Femur (tissue), 1 donor: ENCODE data around the gene FLNB.
A peak's percentile ranks its signal among the peaks of the same experiment; 100 is the strongest.

ENCODE experiments used
- DNase-seq: peaks from one replicate; pipeline ENCODE4 v3.0.0-alpha.2; 2017

FLNB gene, protein sequence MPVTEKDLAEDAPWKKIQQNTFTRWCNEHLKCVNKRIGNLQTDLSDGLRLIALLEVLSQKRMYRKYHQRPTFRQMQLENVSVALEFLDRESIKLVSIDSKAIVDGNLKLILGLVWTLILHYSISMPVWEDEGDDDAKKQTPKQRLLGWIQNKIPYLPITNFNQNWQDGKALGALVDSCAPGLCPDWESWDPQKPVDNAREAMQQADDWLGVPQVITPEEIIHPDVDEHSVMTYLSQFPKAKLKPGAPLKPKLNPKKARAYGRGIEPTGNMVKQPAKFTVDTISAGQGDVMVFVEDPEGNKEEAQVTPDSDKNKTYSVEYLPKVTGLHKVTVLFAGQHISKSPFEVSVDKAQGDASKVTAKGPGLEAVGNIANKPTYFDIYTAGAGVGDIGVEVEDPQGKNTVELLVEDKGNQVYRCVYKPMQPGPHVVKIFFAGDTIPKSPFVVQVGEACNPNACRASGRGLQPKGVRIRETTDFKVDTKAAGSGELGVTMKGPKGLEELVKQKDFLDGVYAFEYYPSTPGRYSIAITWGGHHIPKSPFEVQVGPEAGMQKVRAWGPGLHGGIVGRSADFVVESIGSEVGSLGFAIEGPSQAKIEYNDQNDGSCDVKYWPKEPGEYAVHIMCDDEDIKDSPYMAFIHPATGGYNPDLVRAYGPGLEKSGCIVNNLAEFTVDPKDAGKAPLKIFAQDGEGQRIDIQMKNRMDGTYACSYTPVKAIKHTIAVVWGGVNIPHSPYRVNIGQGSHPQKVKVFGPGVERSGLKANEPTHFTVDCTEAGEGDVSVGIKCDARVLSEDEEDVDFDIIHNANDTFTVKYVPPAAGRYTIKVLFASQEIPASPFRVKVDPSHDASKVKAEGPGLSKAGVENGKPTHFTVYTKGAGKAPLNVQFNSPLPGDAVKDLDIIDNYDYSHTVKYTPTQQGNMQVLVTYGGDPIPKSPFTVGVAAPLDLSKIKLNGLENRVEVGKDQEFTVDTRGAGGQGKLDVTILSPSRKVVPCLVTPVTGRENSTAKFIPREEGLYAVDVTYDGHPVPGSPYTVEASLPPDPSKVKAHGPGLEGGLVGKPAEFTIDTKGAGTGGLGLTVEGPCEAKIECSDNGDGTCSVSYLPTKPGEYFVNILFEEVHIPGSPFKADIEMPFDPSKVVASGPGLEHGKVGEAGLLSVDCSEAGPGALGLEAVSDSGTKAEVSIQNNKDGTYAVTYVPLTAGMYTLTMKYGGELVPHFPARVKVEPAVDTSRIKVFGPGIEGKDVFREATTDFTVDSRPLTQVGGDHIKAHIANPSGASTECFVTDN (N-terminal part only)

GRCh38 chr3:58008141-58009025 is at the start of gene FLNB:
TSS of gene FLNB (plus strand) at chr3:58008422. CDS start at chr3:58008565, 143 bp downstream.
- peak; percentile 91 for DNase-seq

DNA sequence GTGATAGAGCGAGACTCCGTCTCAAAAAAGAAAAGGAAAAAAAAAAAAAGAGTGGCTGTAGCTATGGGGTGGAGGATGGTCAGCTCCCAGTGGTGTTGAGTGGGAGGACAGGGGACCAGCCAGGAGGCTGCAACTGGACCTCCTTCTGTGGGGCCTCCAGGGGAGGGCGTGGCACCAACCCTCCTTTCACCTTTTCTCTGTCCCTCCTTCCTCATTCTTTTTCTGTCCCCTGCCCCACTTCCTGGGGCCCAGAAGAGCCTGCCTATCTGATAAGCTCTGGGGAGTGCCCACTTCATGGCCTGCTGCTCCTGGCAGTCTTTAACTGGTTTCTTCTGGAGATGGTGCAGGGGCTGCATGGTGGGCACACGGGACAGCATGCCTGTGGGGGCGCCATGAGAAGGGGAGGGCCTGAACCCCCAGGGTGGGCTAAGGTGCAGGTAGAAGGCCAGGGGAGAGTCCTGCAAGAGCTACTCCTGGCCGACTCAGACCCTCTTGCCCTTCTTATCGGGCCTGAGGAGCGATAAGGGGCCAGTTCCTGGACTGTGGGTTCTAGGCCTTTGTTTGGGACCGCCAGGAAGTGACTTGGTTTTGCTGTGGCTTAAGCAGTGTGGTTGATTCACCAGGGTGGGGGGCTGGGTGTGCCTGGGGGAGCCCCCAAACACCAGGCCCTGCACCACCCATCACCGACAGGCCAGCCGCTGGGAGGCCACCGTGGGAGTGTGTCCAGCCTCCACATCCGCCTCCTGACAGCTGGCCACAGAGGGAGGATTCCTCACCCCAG is 49.4 kb upstream of the FLNB start:
- DNase-seq, result no peak

- peak; percentile 65 for DNase-seq
These were observed 48.6 kb upstream of the FLNB start for GRCh38 chr3:57959423-57960173.

DNA sequence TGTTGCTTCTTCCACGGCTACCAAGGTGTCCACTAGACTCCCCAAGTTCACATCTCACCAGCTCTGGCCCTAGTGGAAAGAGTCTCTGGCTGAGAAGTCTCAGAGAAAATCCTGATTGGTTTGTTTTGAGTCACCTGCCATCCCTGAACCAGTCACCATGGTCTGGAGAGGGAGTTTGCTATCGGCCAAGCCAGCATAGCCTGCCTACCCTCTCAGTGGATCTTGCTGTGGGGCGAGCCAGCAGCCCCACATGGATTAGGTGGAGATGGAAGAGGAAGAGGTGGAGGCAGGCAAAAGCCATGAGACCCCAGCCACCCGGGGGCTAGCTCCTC is 48.1 kb upstream of the FLNB start:
- DNase-seq, result no peak

DNA sequence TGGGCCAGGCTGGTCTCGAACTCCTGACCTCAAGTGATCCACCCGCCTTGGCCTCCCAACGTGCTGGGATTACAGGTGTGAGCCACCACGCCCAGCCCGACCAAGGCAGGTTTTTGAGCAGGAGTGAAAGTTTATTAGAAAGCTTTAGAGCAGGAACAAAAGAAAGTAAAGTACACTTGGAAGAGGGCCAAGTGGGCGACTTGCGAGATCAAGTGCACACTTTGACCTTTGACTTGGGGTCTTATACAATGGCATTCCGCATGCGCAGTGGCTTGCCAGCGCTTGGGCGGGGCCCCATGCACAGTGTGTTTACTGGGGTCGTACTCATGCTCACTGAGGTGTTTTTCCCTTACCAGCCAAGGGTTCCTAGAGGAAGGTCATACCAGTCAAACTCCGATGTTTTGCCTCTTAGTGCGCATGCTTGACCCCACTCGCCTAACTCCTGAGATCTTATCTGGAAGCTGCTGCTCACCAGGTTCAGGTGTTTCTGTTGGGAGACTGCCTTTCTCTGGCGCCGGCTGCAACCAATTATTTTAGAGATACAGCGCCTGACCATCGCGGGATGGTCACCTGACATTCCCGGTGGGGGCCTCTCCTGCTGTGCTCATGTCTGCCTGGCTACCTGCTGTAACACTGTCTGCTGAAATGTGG is 46.9 kb upstream of the FLNB start:
- DNase-seq, result no peak

- DNase-seq, result no peak
These were observed 46.3 kb upstream of the FLNB start for GRCh38 chr3:57961828-57962447.

DNA sequence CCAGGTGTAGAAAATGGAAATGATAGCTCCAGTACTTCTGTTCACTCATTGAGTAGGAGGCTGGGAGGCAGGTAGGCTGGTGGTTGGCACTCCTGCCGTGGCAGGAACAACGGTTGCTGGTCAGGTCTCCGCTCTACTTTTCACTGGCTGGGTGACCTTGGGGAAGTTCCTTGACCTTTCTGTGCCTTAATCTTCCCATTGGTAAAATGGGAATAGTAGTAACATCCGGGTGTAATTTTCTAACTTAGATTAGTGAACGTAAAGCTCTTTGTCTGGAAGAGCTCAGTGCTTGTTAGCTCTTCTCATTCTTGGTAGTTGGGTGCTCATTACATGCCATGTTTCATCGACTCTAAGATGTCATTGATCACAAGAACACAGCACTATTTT is 45.8 kb upstream of the FLNB start:
- no peak for DNase-seq

GRCh38 chr3:57963811-57964346 is 44.3 kb upstream of the FLNB start:
- no peak for DNase-seq

- DNase-seq, result no peak
These were observed 41.4 kb upstream of the FLNB start for GRCh38 chr3:57966829-57967228.

DNA sequence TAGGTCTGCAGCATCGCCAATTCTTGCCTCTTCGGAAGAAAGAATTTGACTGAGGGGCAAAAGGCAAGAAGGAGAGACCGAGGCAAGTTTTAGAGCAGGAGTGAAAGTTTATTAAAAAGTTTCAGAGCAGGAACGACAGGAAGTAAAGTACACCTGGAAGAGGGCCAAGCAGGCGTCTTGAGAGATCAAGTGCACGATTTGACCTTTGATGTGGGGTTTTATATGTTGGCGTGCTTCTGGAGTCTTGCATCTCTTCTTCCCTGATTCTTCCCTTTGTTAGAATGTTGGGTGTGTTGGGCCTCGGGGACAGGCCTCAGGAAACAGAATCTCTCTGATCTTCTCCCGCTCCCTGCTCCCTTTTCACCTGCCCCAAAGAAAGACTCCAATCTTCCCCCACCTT is 40.6 kb upstream of the FLNB start:
- DNase-seq, result no peak

GRCh38 chr3:57968501-57968900 is 39.7 kb upstream of the FLNB start:
- DNase-seq, result no peak

DNA sequence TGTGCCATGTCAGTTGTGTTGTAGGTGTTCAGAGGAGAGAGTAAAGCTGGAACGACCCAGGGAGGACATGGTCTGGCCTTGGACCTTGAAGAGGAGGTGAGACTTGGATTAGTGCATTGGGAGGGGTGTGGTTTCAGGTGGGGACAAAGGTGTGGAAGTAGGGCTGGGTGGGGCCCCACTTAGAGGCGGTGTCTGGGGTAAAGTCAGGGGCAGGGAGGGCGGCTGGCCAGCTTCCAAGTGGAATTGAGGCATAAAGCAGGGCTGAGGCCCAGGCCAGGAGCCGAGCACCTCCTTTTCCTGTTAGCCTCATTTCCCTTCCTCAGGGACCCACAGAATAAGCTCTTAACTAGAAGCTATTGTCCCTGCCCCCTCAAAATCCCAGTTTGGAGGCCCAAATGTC is 36.2 kb upstream of the FLNB start:
- no peak for DNase-seq

DNA sequence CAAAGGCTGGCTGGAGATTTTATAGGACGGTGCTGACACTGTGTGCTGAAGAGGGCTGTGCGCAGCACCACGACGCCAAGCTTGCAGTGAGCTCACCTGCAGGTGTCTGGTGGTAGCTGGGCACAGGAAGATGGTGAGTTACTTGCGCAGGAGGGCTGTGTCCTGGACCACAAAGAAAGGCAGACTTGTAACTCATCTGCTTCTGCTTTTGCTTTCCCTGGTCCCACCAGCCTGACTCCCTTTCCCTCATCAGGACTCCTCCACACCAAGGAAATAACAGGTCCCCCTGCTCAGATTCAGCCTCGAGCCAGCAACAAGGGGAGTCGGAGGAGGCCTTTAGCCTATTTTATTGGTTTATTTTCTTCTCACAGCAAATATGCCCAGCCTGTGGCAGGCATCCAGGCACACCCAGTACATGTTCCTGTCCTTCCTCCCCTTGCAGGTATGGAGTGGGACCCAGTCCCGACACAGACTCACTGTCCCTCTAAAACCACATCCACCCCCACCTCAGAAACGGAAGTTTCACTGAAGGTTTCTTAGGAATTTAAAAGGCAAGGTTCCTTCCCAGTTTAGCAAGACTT is 35.6 kb upstream of the FLNB start:
- no peak for DNase-seq

- DNase-seq, result no peak
These were observed 34.3 kb upstream of the FLNB start for GRCh38 chr3:57973715-57974477.

- DNase-seq, result no peak
These were observed 33.3 kb upstream of the FLNB start for GRCh38 chr3:57974796-57975388.

- DNase-seq, result no peak
These were observed 30.4 kb upstream of the FLNB start for GRCh38 chr3:57977818-57978235.

DNA sequence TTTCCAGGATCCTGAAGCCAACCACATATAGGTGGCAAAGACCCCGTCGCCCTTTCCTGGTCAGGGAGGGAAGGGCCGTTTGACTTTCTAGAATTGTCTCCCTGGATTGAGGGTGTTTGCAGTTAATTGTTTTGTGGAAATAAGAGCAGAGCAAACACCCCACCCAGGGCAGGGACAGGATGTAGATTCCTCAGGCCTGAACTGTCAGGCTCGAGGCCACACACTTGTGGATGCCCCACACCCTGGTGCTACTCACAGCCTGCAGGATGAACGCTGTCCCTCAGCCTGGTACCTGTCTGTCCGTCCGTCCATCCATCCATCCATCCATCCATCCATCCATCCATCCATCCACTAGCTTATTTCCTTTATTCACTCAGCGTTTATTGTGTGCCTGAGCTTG is 29.9 kb upstream of the FLNB start:
- no peak for DNase-seq

- DNase-seq, result no peak
These were observed 27.8 kb upstream of the FLNB start for GRCh38 chr3:57980416-57980815.
